OCI-LY1 (cell line): ENCODE data around the gene FLII.

Experiments
- H2AFZ ChIP-seq: fragments of 200-600 bp; sonication (generic), shearing (Covaris generic); 2 replicates; pipeline ENCODE4 v1.6.0; 2014; ENCODE audit warnings: antibody characterized with exemption, mild to moderate bottlenecking, low read length
- H3F3A ChIP-seq: fragments of 200-600 bp; sonication (generic), shearing (Covaris generic); 2 replicates; pipeline ENCODE4 v1.6.0; 2014; ENCODE audit warnings: mild to moderate bottlenecking, antibody characterized with exemption, low read length, moderate library complexity; ENCODE audit not compliant: insufficient read depth
- H3K27ac ChIP-seq: fragments of 200-600 bp; sonication (generic); 2 replicates; pipeline ENCODE4 v1.5.1; 2014; ENCODE audit warnings: low read length, mixed run types, mild to moderate bottlenecking, low read depth; ENCODE audit not compliant: poor library complexity, severe bottlenecking
- H3K27me3 ChIP-seq: fragments of 200-600 bp; sonication (generic); 2 replicates; pipeline ENCODE4 v1.6.0; 2014; ENCODE audit warnings: antibody characterized with exemption, mild to moderate bottlenecking, low read length, moderate library complexity; ENCODE audit not compliant: insufficient read depth
- H3K36me3 ChIP-seq: fragments of 200-600 bp; sonication (generic); 2 replicates; pipeline ENCODE4 v1.6.1; 2014; ENCODE audit warnings: mild to moderate bottlenecking, antibody characterized with exemption, low read length, moderate library complexity, mixed read lengths; ENCODE audit not compliant: insufficient read depth
- H3K4me1 ChIP-seq: fragments of 200-600 bp; sonication (generic); 2 replicates; pipeline ENCODE4 v1.5.1; 2014; ENCODE audit warnings: mild to moderate bottlenecking, low read length, moderate library complexity; ENCODE audit not compliant: insufficient read depth, severe bottlenecking
- H3K4me2 ChIP-seq: fragments of 200-600 bp; sonication (generic), shearing (Covaris generic); 2 replicates; pipeline ENCODE4 v1.6.1; 2014; ENCODE audit warnings: low read length
- H3K4me3 ChIP-seq: fragments of 200-600 bp; sonication (generic); 2 replicates; pipeline ENCODE4 v1.5.1; 2014; ENCODE audit warnings: low read length, low read depth, mild to moderate bottlenecking, mixed read lengths; ENCODE audit not compliant: poor library complexity, severe bottlenecking
- H3K79me2 ChIP-seq: fragments of 200-600 bp; shearing (Covaris generic); 2 replicates; pipeline ENCODE4 v1.6.1; 2016; ENCODE audit warnings: mixed run types, low read length, mixed read lengths; ENCODE audit not compliant: insufficient read depth
- H3K9ac ChIP-seq: fragments of 200-600 bp; sonication (generic), shearing (Covaris generic); 2 replicates; pipeline ENCODE4 v1.6.1; 2014; ENCODE audit warnings: mild to moderate bottlenecking, low read length, mixed read lengths
- H3K9me2 ChIP-seq: fragments of 200-600 bp; sonication (generic), shearing (Covaris generic); 2 replicates; pipeline ENCODE4 v1.6.1; 2014; ENCODE audit warnings: low read depth, mild to moderate bottlenecking, low read length, mixed read lengths
- H3K9me3 ChIP-seq: fragments of 200-600 bp; shearing (Covaris generic); 2 replicates; pipeline ENCODE4 v1.6.1; 2014; ENCODE audit warnings: low read length, mixed read lengths
- H4K20me1 ChIP-seq: fragments of 200-600 bp; sonication (generic), shearing (Covaris generic); 2 replicates; pipeline ENCODE4 v1.6.0; 2016; ENCODE audit warnings: mild to moderate bottlenecking, low read length; ENCODE audit not compliant: insufficient read depth
- EZH2 ChIP-seq: fragments of 200-600 bp; sonication (generic), shearing (Covaris generic); IDR thresholded peaks from 2 replicates; pipeline ENCODE4 v1.8.0; 2017; ENCODE audit warnings: borderline replicate concordance, mixed run types, mild to moderate bottlenecking, antibody characterized with exemption, low read length, moderate library complexity, mixed read lengths
- TF ChIP-seq, protein P1 (sequence below): fragments of 200-600 bp; sonication (generic), shearing (Covaris generic); IDR thresholded peaks from 2 replicates; pipeline ENCODE4 v1.5.1; 2017; ENCODE audit warnings: mild to moderate bottlenecking, antibody characterized with exemption, low read length, moderate library complexity, mixed read lengths

The FLII gene

DNA sequence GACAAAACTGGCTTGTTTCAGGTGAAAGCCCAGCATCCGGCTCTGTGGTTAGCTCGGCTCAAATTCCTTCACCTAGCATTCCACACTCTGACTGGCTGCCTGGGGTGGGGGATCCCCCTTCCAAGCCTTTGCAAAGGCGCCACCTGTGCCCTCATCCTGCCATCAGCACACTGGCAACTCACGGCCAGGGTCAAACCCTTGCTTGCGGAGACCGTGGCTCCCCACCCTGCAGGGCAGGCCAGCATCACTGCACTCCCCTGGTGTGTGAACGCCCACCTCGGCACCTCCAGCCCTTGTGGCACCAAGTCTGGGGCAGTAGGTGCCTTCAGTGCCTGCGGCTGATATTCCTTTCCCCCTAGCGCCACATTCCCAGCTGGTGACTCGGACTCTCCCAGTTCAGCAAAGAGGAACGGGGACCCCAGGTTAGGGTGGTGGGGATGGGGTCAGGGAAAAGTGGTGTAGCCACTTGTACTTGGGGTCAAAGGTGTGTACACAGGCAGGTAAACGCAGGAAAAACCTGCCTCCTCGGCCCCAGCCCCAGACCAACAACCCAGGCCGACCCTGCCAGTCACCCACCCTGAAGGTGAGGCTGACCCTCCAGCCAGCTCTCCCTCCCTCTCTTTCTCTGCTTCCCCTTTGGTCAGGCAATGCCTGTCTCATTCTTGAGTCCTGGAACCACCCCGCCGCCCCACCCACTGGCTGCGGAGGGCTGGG, 1.1 kb downstream of the FLII start:
- H4K20me1 ChIP-seq: no peaks in the 10 kb centered on the region
- no peaks in the 10 kb centered on the region for H3K79me2 ChIP-seq
- H3K4me3 ChIP-seq: peak overlapping the region; percentile 80
- H2AFZ ChIP-seq: no peak overlapping the region
- TF ChIP-seq, protein P1, sequence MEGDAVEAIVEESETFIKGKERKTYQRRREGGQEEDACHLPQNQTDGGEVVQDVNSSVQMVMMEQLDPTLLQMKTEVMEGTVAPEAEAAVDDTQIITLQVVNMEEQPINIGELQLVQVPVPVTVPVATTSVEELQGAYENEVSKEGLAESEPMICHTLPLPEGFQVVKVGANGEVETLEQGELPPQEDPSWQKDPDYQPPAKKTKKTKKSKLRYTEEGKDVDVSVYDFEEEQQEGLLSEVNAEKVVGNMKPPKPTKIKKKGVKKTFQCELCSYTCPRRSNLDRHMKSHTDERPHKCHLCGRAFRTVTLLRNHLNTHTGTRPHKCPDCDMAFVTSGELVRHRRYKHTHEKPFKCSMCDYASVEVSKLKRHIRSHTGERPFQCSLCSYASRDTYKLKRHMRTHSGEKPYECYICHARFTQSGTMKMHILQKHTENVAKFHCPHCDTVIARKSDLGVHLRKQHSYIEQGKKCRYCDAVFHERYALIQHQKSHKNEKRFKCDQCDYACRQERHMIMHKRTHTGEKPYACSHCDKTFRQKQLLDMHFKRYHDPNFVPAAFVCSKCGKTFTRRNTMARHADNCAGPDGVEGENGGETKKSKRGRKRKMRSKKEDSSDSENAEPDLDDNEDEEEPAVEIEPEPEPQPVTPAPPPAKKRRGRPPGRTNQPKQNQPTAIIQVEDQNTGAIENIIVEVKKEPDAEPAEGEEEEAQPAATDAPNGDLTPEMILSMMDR: no peak
- no peak for TF ChIP-seq EZH2
- peak overlapping the region; percentile 85 for H3K9ac ChIP-seq
- H3K9me3 ChIP-seq: no peaks in the 10 kb centered on the region
- H3F3A ChIP-seq: no peaks in the 10 kb centered on the region
- H3K4me2 ChIP-seq: peak overlapping the region; percentile 72
- peak overlapping the region; percentile 39 for H3K27ac ChIP-seq
- H3K9me2 ChIP-seq: no peaks in the 10 kb centered on the region
- no peaks in the 10 kb centered on the region for H3K27me3 ChIP-seq
- H3K36me3 ChIP-seq: peaks cover 27% of the 10 kb centered on the region; the same call in 1 of the 2 replicates
- H3K4me1 ChIP-seq: peaks cover 35% of the 10 kb centered on the region

DNA sequence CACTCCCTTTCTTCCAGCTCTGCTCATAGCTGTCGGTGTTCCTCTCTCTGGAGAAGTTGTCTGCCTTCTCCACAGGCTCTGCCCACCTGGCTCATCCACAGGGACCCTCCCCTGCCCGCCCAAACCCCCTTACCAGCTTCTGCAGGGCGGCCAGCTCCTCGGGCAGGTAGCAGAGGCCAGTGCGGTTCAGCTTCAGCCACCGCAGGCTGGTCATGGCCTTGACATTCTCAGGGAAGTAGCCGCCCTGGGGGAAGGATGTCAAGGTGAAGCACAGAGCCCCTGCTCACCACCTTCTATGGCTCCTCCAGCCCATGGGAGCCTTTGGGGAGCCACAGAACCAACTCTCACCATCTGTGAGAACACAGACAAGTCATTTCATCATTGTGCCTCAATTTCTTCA, 1.8 kb downstream of the FLII start:
- Histone ChIP-seq H3K27ac (no peak overlapping the region), H2AFZ (no peak overlapping the region), H3K9me3 (no peaks in the 10 kb centered on the region), H3K4me3 (no peak overlapping the region), H3K36me3 (peaks cover 33% of the 10 kb centered on the region; the same call in 1 of the 2 replicates), H3F3A (no peaks in the 10 kb centered on the region), H3K4me1 (peaks cover 33% of the 10 kb centered on the region), H3K9ac (no peak overlapping the region; the same call in 1 of the 2 replicates), H3K4me2 (peak overlapping the region; percentile 72; the same call in 1 of the 2 replicates), H3K9me2 (no peaks in the 10 kb centered on the region), H3K79me2 (no peaks in the 10 kb centered on the region), H3K27me3 (no peaks in the 10 kb centered on the region), H4K20me1 (no peaks in the 10 kb centered on the region)
- no peak for TF ChIP-seq EZH2
- TF ChIP-seq, protein P1: no peak

DNA sequence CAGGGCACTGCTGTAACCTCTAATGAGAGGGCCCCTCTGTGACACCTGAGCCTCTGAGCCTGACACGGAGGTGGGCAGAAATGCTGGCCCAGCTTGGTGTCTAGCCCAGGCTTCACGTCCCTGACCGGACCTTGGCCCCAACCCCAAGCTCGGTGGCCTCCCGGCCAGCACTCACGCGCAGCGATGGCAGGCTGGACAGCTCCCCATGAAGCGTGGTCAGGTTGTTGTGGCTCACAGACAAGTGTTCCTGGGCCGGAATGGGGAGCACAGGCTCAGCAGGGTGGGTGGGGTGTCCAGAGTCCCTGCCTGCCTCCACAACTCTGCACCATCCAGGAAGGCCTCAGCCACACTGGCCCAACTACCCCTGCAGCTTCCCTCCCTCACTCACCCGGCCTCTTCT, 2.2 kb downstream of the FLII start:
- peaks cover 29% of the 10 kb centered on the region for H3K4me1 ChIP-seq
- no peaks in the 10 kb centered on the region for H3K9me3 ChIP-seq
- H4K20me1 ChIP-seq: no peaks in the 10 kb centered on the region
- no peak overlapping the region for H3K4me3 ChIP-seq
- H3K79me2 ChIP-seq: no peaks in the 10 kb centered on the region
- no peaks in the 10 kb centered on the region for H3K27me3 ChIP-seq
- no peak overlapping the region for H3K27ac ChIP-seq
- TF ChIP-seq, protein P1: no peak
- no peak for TF ChIP-seq EZH2
- no peak overlapping the region for H3K4me2 ChIP-seq
- H3K9ac ChIP-seq: no peak overlapping the region
- H3F3A ChIP-seq: no peaks in the 10 kb centered on the region
- no peaks in the 10 kb centered on the region for H3K9me2 ChIP-seq
- H2AFZ ChIP-seq: no peak overlapping the region
- peaks cover 36% of the 10 kb centered on the region; the same call in 1 of the 2 replicates for H3K36me3 ChIP-seq
